ENCODE data around the gene SH3GL1. TPM values are rescaled to one million over a fixed set of nuclear protein-coding genes. Genes with fewer than 3 reads are reported as not detected.

SH3GL1 gene
- total RNA-seq, 3 donors from 2014 or later, result 25.6 to 52.5 (median 33.8) TPM

DNA sequence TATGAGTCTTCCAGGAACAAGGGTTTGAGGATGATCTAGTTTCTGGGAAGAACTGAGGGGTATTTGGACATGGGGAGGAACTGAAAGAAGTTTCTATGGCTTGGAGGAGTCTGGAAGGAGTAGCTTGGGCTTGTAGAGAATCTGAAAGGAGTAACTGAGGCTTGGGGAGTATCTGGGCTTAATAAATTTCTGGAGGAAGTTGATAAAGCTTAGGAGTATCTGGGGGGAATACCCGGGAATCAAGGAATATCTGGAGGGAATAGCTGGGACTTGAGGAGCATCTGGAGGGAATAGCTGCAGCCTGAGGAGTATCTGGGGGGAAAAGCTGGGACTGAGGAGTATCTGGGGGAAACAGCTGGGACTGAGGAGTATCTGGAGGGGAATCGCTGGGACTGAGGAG lies 79.9 kb downstream of the SH3GL1 start:
- Histone ChIP-seq H3K4me1 (no peaks in the 10 kb centered on the region), H3K9me3 (no peaks in the 10 kb centered on the region), H3K4me3 (no peak overlapping the region), H3K36me3 (no peaks in the 10 kb centered on the region), H3K27me3 (no peaks in the 10 kb centered on the region), H3K27ac (no peak overlapping the region)
- TF ChIP-seq POLR2A (IDR thresholded peaks at IDR 0.05) (no peak), POLR2AphosphoS5 (IDR thresholded peaks at IDR 0.05) (no peak)
- TF ChIP-seq, protein P1, sequence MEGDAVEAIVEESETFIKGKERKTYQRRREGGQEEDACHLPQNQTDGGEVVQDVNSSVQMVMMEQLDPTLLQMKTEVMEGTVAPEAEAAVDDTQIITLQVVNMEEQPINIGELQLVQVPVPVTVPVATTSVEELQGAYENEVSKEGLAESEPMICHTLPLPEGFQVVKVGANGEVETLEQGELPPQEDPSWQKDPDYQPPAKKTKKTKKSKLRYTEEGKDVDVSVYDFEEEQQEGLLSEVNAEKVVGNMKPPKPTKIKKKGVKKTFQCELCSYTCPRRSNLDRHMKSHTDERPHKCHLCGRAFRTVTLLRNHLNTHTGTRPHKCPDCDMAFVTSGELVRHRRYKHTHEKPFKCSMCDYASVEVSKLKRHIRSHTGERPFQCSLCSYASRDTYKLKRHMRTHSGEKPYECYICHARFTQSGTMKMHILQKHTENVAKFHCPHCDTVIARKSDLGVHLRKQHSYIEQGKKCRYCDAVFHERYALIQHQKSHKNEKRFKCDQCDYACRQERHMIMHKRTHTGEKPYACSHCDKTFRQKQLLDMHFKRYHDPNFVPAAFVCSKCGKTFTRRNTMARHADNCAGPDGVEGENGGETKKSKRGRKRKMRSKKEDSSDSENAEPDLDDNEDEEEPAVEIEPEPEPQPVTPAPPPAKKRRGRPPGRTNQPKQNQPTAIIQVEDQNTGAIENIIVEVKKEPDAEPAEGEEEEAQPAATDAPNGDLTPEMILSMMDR (IDR thresholded peaks at IDR 0.05), result no peak
- no peak for DNase-seq (ENCODE audit: low spot score in 2 of 2)
- intact Hi-C loops (cut with DNase I; ENCODE audit: low total_unique reads), result no loop called here

DNA sequence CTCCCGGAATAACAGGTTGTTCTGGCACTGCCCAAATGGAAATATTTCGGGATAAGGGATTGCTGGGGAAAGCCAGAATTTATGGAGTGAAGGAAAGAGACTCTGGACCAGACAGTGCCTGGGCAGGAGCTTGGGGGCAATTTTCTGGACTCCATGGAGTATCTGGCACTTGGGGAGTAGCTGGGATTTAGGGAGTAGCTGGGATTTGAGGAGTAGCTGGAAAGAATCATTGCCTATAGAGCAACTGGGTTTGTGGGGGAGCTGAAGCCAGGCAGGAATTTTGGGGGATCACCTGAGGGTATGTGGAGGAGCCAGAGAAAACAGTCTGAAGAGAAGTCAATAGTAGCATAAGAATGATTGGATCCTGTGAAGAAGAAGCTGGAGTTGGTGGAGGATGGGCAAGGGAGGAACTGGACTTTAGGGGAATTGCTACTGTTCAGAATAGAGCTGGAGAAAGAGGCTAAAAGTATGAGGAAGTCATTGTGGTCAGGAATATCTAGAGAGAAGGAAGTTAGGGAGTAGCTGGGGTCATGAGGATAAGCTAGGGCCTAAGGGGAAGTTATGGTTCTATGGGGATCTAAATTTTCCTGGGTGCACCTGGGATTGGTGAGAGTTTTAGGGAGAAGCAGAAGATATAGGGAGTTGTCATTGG lies 81.2 kb downstream of the SH3GL1 start:
- Histone ChIP-seq H3K9me3 (no peaks in the 10 kb centered on the region), H3K27ac (no peak overlapping the region), H3K4me3 (no peak overlapping the region), H3K36me3 (no peaks in the 10 kb centered on the region), H3K27me3 (no peaks in the 10 kb centered on the region), H3K4me1 (no peaks in the 10 kb centered on the region)
- TF ChIP-seq, protein P1 (IDR thresholded peaks at IDR 0.05), result no peak
- TF ChIP-seq POLR2A (IDR thresholded peaks at IDR 0.05) (no peak), POLR2AphosphoS5 (IDR thresholded peaks at IDR 0.05) (no peak)
- intact Hi-C loops (cut with DNase I; ENCODE audit: low total_unique reads), result loop anchor here (5.0 kb wide), 1 partner anchor 1738 kb away; no protein-coding TSS in a partner anchor
- DNase-seq (ENCODE audit: low spot score in 2 of 2), result no peak

DNA sequence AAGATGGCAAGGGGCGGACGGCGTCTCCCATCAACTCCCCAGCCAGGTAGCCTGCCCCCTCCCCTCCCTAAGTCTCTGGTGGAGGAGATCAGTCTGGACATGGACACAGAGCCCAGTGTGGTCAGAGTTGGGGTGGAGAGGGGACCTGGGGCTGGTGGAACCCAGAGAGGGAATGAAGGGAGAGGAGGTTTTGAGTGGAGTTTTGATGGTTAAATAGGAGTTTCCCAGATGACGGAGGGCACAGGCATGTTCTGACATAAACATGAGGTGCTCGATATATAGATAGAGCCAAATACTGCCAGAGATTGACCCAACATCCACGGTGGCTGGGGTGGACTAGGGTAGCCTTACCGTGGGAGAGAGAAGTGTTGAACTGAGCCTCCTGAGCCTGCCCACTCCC lies 81.9 kb downstream of the SH3GL1 start:
- H3K36me3 ChIP-seq, result no peaks in the 10 kb centered on the region
- H3K4me3 ChIP-seq, result no peak overlapping the region
- intact Hi-C loops (cut with DNase I; ENCODE audit: low total_unique reads), result loop anchor here (5.0 kb wide), 1 partner anchor 1739 kb away; no protein-coding TSS in a partner anchor
- no peaks in the 10 kb centered on the region for H3K4me1 ChIP-seq
- no peak for TF ChIP-seq POLR2AphosphoS5 (IDR thresholded peaks at IDR 0.05)
- TF ChIP-seq, protein P1 (IDR thresholded peaks at IDR 0.05), result no peak
- TF ChIP-seq POLR2A (IDR thresholded peaks at IDR 0.05), result no peak
- no peaks in the 10 kb centered on the region for H3K9me3 ChIP-seq
- no peak overlapping the region for H3K27ac ChIP-seq
- H3K27me3 ChIP-seq, result no peaks in the 10 kb centered on the region
- DNase-seq (ENCODE audit: low spot score in 2 of 2), result no peak

DNA sequence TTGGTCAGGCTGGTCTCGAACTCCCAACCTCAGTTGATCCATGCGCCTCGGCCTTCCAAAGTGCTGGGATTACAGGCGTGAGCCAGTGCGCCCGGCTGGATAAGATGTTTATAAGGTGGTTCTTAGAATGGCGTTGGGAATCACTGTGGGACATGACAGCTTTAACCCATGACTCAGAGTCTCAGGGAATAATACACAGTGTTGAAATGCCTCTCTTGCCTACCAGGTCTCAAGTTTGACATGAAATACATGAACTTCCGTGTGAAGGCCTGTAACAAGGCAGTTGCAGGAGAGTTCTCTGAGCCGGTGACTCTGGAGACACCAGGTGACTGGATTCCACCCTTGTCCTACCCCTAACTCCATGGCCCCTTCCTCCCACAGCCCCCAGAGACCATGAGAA lies 83.4 kb downstream of the SH3GL1 start:
- Histone ChIP-seq H3K27me3 (no peaks in the 10 kb centered on the region), H3K27ac (no peak overlapping the region), H3K4me3 (no peak overlapping the region), H3K36me3 (no peaks in the 10 kb centered on the region), H3K4me1 (no peaks in the 10 kb centered on the region), H3K9me3 (no peaks in the 10 kb centered on the region)
- no peak for DNase-seq (ENCODE audit: low spot score in 2 of 2)
- TF ChIP-seq, protein P1 (IDR thresholded peaks at IDR 0.05), result no peak
- TF ChIP-seq POLR2AphosphoS5 (IDR thresholded peaks at IDR 0.05) (no peak), POLR2A (IDR thresholded peaks at IDR 0.05) (no peak)
- intact Hi-C loops (cut with DNase I; ENCODE audit: low total_unique reads), result loop anchor here (5.0 kb wide), 1 partner anchor 1740 kb away; no protein-coding TSS in a partner anchor

DNA sequence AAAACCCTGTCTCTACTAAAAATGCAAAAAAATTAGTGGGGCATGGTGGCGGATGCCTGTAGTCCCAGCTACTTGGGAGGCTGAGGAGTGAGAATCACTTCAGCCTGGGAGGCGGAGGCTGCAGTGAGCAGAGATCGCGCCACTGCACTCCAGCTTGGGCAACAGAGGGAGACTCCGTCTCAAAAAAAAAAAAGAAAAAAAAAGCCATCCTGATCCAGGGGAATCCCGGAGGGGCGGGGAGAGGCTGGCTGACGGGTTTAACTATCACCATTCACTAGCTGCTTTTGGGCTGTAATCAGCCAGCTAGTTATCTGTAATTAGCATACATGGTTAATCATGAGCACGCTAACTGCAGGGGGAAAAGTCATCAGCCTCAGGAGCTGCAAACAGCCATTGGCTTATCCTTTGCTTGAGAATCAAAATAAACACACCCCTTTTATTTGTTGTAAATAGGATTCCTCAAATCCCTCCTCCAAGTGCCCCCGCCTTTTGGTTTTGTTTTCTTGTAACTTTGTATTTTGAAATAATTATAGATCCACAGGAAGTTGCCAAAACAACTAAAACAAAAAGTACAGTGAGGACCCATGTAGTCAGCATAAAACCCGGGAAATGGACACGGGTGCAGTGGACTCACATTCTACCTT lies 86.4 kb downstream of the SH3GL1 start:
- Histone ChIP-seq H3K4me3 (no peak overlapping the region), H3K27me3 (no peaks in the 10 kb centered on the region), H3K4me1 (no peaks in the 10 kb centered on the region), H3K27ac (no peak overlapping the region), H3K36me3 (no peaks in the 10 kb centered on the region), H3K9me3 (no peaks in the 10 kb centered on the region)
- DNase-seq (ENCODE audit: low spot score in 2 of 2), result no peak
- intact Hi-C loops (cut with DNase I; ENCODE audit: low total_unique reads), result loop anchor here (5.0 kb wide), 1 partner anchor 1752 kb away; no protein-coding TSS in a partner anchor
- TF ChIP-seq, protein P1 (IDR thresholded peaks at IDR 0.05), result no peak
- no peak for TF ChIP-seq POLR2A (IDR thresholded peaks at IDR 0.05)
- TF ChIP-seq POLR2AphosphoS5 (IDR thresholded peaks at IDR 0.05), result no peak

All from breast epithelium (tissue), 4 donors.